GM12892 (cell line): ENCODE results near the gene RASSF4.

Source experiments
- POLR2A ChIP-seq: IDR thresholded peaks from 2 replicates; pipeline ENCODE4 v1.6.1; 2011; ENCODE audit warnings: low read depth, low read length, control low read depth
- POLR2AphosphoS5 ChIP-seq: IDR thresholded peaks from 2 replicates; pipeline ENCODE4 v1.6.1; 2011; ENCODE audit warnings: low read depth, low read length, control low read depth

DNA sequence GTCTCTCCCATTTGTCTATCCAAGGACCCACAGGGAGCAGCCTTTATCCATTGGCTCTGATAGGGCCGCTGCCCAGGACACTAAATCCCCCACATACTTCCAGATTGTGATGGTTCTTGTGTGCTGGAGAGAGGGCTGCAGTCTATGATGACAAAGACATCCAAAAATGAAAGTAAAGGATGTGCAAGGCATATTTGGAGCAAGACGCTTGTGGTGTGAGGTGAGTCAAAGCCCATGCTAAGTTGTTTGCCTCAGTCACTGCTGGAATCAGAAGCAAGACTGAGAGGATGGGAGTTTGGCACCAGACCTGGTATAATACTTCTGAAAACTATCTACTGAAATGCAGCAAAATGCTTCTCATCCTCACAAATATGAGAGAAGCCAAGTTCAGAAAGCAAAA is 63.8 kb downstream of the RASSF4 start:
- TF ChIP-seq POLR2A (no peak), POLR2AphosphoS5 (no peak)
